Measurements from ENCODE around the gene MAN1C1.

The MAN1C1 gene

GRCh38 chr1:25765136-25765922 lies 148.7 kb downstream of the MAN1C1 start:
- no peak overlapping the region for H3K27ac ChIP-seq
- TF ChIP-seq ZFX (IDR thresholded peaks at IDR 0.05) (no peak), CTCF (conservative IDR thresholded peaks at IDR 0.05) (no peak)

GRCh38 chr1:25765923-25766589 lies 149.5 kb downstream of the MAN1C1 start:
- peak overlapping the region; percentile 33 for H3K27ac ChIP-seq
- no peak for TF ChIP-seq ZFX (IDR thresholded peaks at IDR 0.05)
- TF ChIP-seq CTCF (conservative IDR thresholded peaks at IDR 0.05), result no peak

- peak overlapping the region; percentile 33 for H3K27ac ChIP-seq
- TF ChIP-seq CTCF (conservative IDR thresholded peaks at IDR 0.05), result no peak
- TF ChIP-seq ZFX (IDR thresholded peaks at IDR 0.05), result no peak
Observed at GRCh38 chr1:25766721-25767436, 150.3 kb downstream of the MAN1C1 start.

- TF ChIP-seq CTCF (conservative IDR thresholded peaks at IDR 0.05) (no peak), ZFX (IDR thresholded peaks at IDR 0.05) (no peak)
- no peak overlapping the region for H3K27ac ChIP-seq
Observed at GRCh38 chr1:25767437-25767770, 150.8 kb downstream of the MAN1C1 start.

- no peak for TF ChIP-seq ZFX (IDR thresholded peaks at IDR 0.05)
- H3K27ac ChIP-seq, result no peak overlapping the region
Observed at GRCh38 chr1:25768999-25769398, 152.4 kb downstream of the MAN1C1 start.

GRCh38 chr1:25769625-25770383 lies 153.2 kb downstream of the MAN1C1 start:
- TF ChIP-seq CTCF (conservative IDR thresholded peaks at IDR 0.05) (no peak), ZFX (IDR thresholded peaks at IDR 0.05) (no peak)

GRCh38 chr1:25770541-25771220 lies 154.1 kb downstream of the MAN1C1 start:
- no peak overlapping the region for H3K27ac ChIP-seq
- no peak for TF ChIP-seq CTCF (conservative IDR thresholded peaks at IDR 0.05)
- no peak for TF ChIP-seq ZFX (IDR thresholded peaks at IDR 0.05)

More at GRCh38 chr1:25769625-25770383, 153.2 kb downstream of the MAN1C1 start:
- no peak overlapping the region for H3K27ac ChIP-seq

Data from C4-2B (cell line).